NCI-H510A (cell line): ENCODE data around the gene RIT2.

Source experiments
- DNase-seq: peaks from one replicate; lab custom pipeline; 2025; lab: John Stamatoyannopoulos, UW

RIT2 gene

GRCh38 chr18:43081396-43081795, 34.1 kb downstream of the RIT2 start:
- DNase-seq, result no peak

GRCh38 chr18:43080671-43081070, 34.8 kb downstream of the RIT2 start:
- no peak for DNase-seq

GRCh38 chr18:43079422-43079821, 36.1 kb downstream of the RIT2 start:
- DNase-seq, result no peak

DNA sequence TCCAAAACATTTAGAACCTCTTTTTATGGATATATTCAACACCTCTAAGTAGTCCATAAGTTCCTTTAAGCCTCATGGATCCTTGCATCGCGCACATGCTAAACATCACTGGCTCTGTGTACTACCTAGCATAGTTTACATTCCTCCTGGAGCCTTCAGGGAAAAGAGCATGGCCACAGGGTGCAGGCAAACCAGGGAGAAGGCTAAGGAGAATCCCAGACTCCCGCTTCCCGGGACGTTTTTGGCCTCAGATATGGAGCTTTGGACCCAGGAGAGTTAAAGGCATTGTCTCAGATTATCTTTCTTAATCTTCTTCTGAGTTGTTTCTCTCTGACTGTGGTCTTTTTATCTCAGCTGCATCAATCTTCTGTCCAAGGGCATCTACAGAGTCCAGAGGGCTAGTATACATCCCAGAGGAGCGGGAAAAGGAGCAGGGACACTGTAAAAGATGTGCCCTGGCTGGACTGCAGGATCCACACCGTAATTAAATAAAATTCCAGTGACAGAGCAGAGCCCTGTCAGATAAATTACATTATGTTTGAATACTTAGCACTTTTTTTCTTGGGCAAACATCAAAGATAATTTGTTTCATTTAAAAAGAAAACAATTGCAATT, 36.9 kb downstream of the RIT2 start:
- no peak for DNase-seq

- DNase-seq, result no peak
Observed at GRCh38 chr18:43077510-43078308, 37.8 kb downstream of the RIT2 start.

DNA sequence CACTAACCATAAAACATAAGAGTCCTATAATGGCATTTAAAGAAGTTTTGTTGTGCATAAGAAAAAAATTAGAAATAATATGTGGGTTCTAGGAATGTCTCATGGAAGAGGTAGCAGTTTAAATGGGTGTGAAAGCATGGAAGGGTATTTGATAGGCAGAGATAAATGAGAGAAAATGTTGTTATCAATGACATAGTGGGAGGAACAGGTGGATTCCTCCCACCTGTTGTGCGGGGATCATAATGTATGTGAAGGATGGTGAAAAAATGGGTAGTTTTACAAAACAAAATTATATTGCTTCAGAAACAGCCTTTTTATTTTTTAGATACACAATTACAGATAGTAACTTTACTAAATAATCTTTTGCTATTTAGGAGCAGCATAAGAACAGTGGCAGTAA, 41.7 kb downstream of the RIT2 start:
- DNase-seq, result no peak

DNA sequence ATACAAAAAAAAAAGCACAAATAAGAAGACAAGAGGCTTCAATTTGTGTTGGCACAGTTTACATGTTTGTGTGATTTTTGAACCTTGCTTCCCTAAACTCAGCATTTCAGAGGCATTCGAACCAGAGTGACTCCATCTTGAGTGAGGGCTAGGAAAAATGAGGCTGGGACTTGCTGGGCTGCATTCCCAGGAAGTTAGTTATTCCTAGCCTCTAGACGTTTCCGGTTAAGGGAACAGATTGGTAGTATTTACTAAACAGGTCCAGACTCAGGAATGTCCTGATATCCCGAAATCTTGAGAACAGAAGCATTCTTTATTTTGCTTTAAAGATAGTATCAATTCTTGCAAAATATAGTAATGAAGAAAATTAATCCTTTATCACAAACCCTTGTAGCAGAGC, 46.7 kb downstream of the RIT2 start:
- DNase-seq, result no peak

- DNase-seq, result no peak
Observed at GRCh38 chr18:43067570-43067969, 47.9 kb downstream of the RIT2 start.

DNA sequence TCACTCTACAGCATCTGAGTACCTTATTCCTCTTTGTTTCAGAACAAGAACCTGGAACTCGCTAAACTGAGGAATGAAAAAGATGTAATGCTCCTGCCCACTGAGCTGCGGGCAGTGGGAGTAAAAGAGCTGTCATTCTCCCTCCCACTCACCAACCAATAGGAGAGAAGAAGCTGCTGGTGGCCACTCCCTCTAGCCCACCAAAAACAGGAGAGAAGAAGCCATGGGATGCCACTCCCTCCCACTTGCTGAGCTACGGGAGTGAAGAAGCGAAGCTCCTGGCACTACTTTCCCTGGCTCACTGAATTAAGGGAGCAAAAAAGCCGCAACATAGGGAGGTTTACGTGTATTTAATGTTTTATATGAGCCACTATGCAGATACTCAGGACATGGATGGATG, 53.7 kb downstream of the RIT2 start:
- no peak for DNase-seq

GRCh38 chr18:43061318-43061717, 54.2 kb downstream of the RIT2 start:
- DNase-seq, result no peak

- DNase-seq, result no peak
Observed at GRCh38 chr18:43060020-43060419, 55.5 kb downstream of the RIT2 start.

GRCh38 chr18:43054815-43055519, 60.5 kb downstream of the RIT2 start:
- no peak for DNase-seq

- DNase-seq, result no peak
Observed at GRCh38 chr18:43049021-43049420, 66.5 kb downstream of the RIT2 start.

- no peak for DNase-seq
Observed at GRCh38 chr18:43046322-43046721, 69.2 kb downstream of the RIT2 start.

- no peak for DNase-seq
Observed at GRCh38 chr18:43043626-43044025, 71.9 kb downstream of the RIT2 start.

DNA sequence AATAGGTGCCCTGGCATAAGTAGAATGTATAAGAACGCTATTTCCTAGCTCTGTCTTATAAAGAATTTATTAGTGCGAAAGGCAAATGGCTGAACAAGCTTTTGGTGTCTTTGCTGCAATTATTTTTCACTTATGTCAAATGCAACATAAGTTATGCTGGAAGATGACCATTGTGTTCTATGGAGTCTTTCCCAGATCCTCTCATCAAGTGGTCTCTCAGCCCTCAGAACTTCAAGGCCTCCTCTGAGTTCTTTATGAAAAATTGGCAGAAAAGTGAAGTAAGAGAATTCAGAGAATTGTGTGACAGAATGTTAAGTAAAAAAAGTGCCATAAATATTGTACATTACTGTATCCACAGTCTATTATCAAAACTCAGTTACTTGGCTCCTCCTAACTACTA, 75.2 kb downstream of the RIT2 start:
- DNase-seq, result no peak

- DNase-seq, result peak; percentile 68
Observed at GRCh38 chr18:43034683-43035500, 80.6 kb downstream of the RIT2 start.

GRCh38 chr18:43031169-43031568, 84.3 kb downstream of the RIT2 start:
- no peak for DNase-seq

GRCh38 chr18:43029414-43029813, 86.1 kb downstream of the RIT2 start:
- DNase-seq, result no peak

- DNase-seq, result no peak
Observed at GRCh38 chr18:43022874-43023273, 92.6 kb downstream of the RIT2 start.

- DNase-seq, result no peak
Observed at GRCh38 chr18:43017622-43018021, 97.9 kb downstream of the RIT2 start.

- DNase-seq, result no peak
Observed at GRCh38 chr18:43013486-43013885, 102.0 kb downstream of the RIT2 start.
